ENCODE results near the gene RAD51. TPM values are rescaled to one million over a fixed set of nuclear protein-coding genes. Genes with fewer than 3 reads are reported as not detected.

The RAD51 gene
- total RNA-seq, 1 donor from 2014 or later = 48.1 TPM

- H3K9ac ChIP-seq = no peak overlapping the region
- peaks cover 6% of the 10 kb centered on the region for H3K36me3 Mint-ChIP-seq
- no peaks in the 10 kb centered on the region for H3K4me1 Mint-ChIP-seq
- no peaks in the 10 kb centered on the region for H3K79me2 ChIP-seq (ENCODE audit: low read depth)
- no peak overlapping the region for H3K27ac ChIP-seq
- no peak for DNase-seq (ENCODE audit: low spot score)
- H3K9me3 ChIP-seq (ENCODE audit: low read depth) = no peaks in the 10 kb centered on the region
- H3F3A ChIP-seq (ENCODE audit: low read depth) = peaks cover 12% of the 10 kb centered on the region
- H3K27ac Mint-ChIP-seq = no peak overlapping the region
- H3K27me3 Mint-ChIP-seq (ENCODE audit: insufficient read depth, low read depth) = no peaks in the 10 kb centered on the region
- H3K4me1 ChIP-seq = no peaks in the 10 kb centered on the region
- no peak overlapping the region for H2AFZ ChIP-seq (replicated peaks)
- TF ChIP-seq EZH2 (IDR thresholded peaks at IDR 0.05) (no peak), CTCF (IDR thresholded peaks at IDR 0.05) (no peak), EZH2phosphoT487 (IDR thresholded peaks at IDR 0.05) (no peak)
- no peak overlapping the region for H3K4me2 ChIP-seq
- H3K4me3 ChIP-seq = no peak overlapping the region
- no peak overlapping the region for H3K4me3 Mint-ChIP-seq
- no peaks in the 10 kb centered on the region for H4K20me1 ChIP-seq (ENCODE audit: low read depth)
- no peaks in the 10 kb centered on the region for H3K36me3 ChIP-seq
- H3K9me3 Mint-ChIP-seq = no peaks in the 10 kb centered on the region
- H3K27me3 ChIP-seq = no peaks in the 10 kb centered on the region
Observed at GRCh38 chr15:40722934-40723333, 28.0 kb downstream of the RAD51 start.

GRCh38 chr15:40723919-40724318 lies 28.9 kb downstream of the RAD51 start:
- Histone ChIP-seq H3K4me3 (no peak overlapping the region), H3K36me3 (no peaks in the 10 kb centered on the region), H3F3A (ENCODE audit: low read depth) (peaks cover 12% of the 10 kb centered on the region), H3K4me1 (no peaks in the 10 kb centered on the region), H3K9ac (no peak overlapping the region), H3K27ac (peak overlapping the region; percentile 37), H2AFZ (replicated peaks) (no peak overlapping the region), H3K79me2 (ENCODE audit: low read depth) (no peaks in the 10 kb centered on the region), H3K27me3 (no peaks in the 10 kb centered on the region), H3K4me2 (no peak overlapping the region), H4K20me1 (ENCODE audit: low read depth) (no peaks in the 10 kb centered on the region), H3K9me3 (ENCODE audit: low read depth) (no peaks in the 10 kb centered on the region)
- no peaks in the 10 kb centered on the region for H3K27me3 Mint-ChIP-seq (ENCODE audit: insufficient read depth, low read depth)
- H3K4me3 Mint-ChIP-seq = no peak overlapping the region
- H3K36me3 Mint-ChIP-seq = peaks cover 8% of the 10 kb centered on the region
- H3K4me1 Mint-ChIP-seq = no peaks in the 10 kb centered on the region
- no peak for TF ChIP-seq EZH2 (IDR thresholded peaks at IDR 0.05)
- TF ChIP-seq CTCF (IDR thresholded peaks at IDR 0.05) = no peak
- no peak for TF ChIP-seq EZH2phosphoT487 (IDR thresholded peaks at IDR 0.05)
- no peaks in the 10 kb centered on the region for H3K9me3 Mint-ChIP-seq
- no peak for DNase-seq (ENCODE audit: low spot score)
- H3K27ac Mint-ChIP-seq = no peak overlapping the region

- peaks cover 1% of the 10 kb centered on the region for H3F3A ChIP-seq (ENCODE audit: low read depth)
- H4K20me1 ChIP-seq (ENCODE audit: low read depth) = no peaks in the 10 kb centered on the region
- Mint-ChIP-seq H3K4me3 (no peak overlapping the region), H3K36me3 (peaks cover 23% of the 10 kb centered on the region), H3K4me1 (no peaks in the 10 kb centered on the region), H3K27me3 (ENCODE audit: insufficient read depth, low read depth) (peaks cover 2% of the 10 kb centered on the region), H3K27ac (no peak overlapping the region), H3K9me3 (no peaks in the 10 kb centered on the region)
- TF ChIP-seq EZH2 (IDR thresholded peaks at IDR 0.05) (no peak), EZH2phosphoT487 (IDR thresholded peaks at IDR 0.05) (no peak), CTCF (IDR thresholded peaks at IDR 0.05) (no peak)
- DNase-seq (ENCODE audit: low spot score) = no peak
- no peak overlapping the region for H3K4me3 ChIP-seq
- H3K4me2 ChIP-seq = no peak overlapping the region
- no peak overlapping the region for H3K27ac ChIP-seq
- no peaks in the 10 kb centered on the region for H3K4me1 ChIP-seq
- no peaks in the 10 kb centered on the region for H3K27me3 ChIP-seq
- H3K79me2 ChIP-seq (ENCODE audit: low read depth) = no peaks in the 10 kb centered on the region
- no peak overlapping the region for H2AFZ ChIP-seq (replicated peaks)
- no peaks in the 10 kb centered on the region for H3K9me3 ChIP-seq (ENCODE audit: low read depth)
- H3K9ac ChIP-seq = no peak overlapping the region
- H3K36me3 ChIP-seq = no peaks in the 10 kb centered on the region
Observed at GRCh38 chr15:40731034-40731433, 36.1 kb downstream of the RAD51 start.

Measured in neural progenitor cell (in vitro differentiated cells).